Lower lobe of right lung (tissue), 2 donors: Measurements from ENCODE around the gene PHC3. TPM values are rescaled to one million over a fixed set of nuclear protein-coding genes. Genes with fewer than 3 reads are reported as not detected.
A peak's percentile ranks its signal among the peaks of the same experiment; 100 is the strongest.

Experiments
- ATAC-seq, 2 donors: fragments of 200-7000 bp; cut with Tn5 transposase; one replicate each; pipeline ENCODE4 v1.9.1; 2020 to 2022; ENCODE audit warnings: mild to moderate bottlenecking in 2 of 2, moderate library complexity in 2 of 2
- DNase-seq: peaks from one replicate; pipeline ENCODE4 v3.0.0-alpha.2; 2020
- H3K27ac ChIP-seq: fragments of 200-600 bp; one replicate; pipeline ENCODE4 v1.8.0; 2022
- H3K27me3 ChIP-seq: fragments of 200-600 bp; one replicate; pipeline ENCODE4 v1.8.0; 2022; ENCODE audit warnings: low read depth
- H3K36me3 ChIP-seq: fragments of 200-600 bp; one replicate; pipeline ENCODE4 v1.8.0; 2022; ENCODE audit warnings: mild to moderate bottlenecking
- H3K4me1 ChIP-seq: fragments of 200-600 bp; one replicate; pipeline ENCODE4 v1.8.0; 2022
- H3K4me3 ChIP-seq: fragments of 200-600 bp; one replicate; pipeline ENCODE4 v1.8.0; 2022; ENCODE audit warnings: mild to moderate bottlenecking
- H3K9me3 ChIP-seq: fragments of 200-600 bp; one replicate; pipeline ENCODE4 v1.8.0; 2022
- intact Hi-C: fragments of 100-400 bp; cut with DNase I; formaldehyde crosslinking; loops from one replicate; pipeline ENCODE4 v1.11.0; 2022
- total RNA-seq: library from RNA; stranded (reverse); fragmentation: NEBNext Ultra II Directional; extraction: Animal tissue kit (Norgen Biotek cat#: 25700); gene quantifications from one replicate; pipeline ENCODE4 v1.2.1, GENCODE V29; 2021
- TF ChIP-seq, protein P1 (sequence below): fragments of 200-600 bp; IDR thresholded peaks from one replicate; pipeline ENCODE4 v1.8.0; 2022; ENCODE audit warnings: antibody characterized with exemption, mild to moderate bottlenecking
- donor health status: DM: no; HTN: yes; CAD: no; lungs with severe emphysema.

The PHC3 gene
- total RNA-seq, 1 donor from 2014 or later, result 89.9 TPM

- no peak for DNase-seq
- Histone ChIP-seq H3K27ac (no peak overlapping the region), H3K27me3 (no peaks in the 10 kb centered on the region), H3K36me3 (no peaks in the 10 kb centered on the region), H3K4me1 (peaks cover 9% of the 10 kb centered on the region), H3K4me3 (no peak overlapping the region), H3K9me3 (no peaks in the 10 kb centered on the region)
- TF ChIP-seq, protein P1, sequence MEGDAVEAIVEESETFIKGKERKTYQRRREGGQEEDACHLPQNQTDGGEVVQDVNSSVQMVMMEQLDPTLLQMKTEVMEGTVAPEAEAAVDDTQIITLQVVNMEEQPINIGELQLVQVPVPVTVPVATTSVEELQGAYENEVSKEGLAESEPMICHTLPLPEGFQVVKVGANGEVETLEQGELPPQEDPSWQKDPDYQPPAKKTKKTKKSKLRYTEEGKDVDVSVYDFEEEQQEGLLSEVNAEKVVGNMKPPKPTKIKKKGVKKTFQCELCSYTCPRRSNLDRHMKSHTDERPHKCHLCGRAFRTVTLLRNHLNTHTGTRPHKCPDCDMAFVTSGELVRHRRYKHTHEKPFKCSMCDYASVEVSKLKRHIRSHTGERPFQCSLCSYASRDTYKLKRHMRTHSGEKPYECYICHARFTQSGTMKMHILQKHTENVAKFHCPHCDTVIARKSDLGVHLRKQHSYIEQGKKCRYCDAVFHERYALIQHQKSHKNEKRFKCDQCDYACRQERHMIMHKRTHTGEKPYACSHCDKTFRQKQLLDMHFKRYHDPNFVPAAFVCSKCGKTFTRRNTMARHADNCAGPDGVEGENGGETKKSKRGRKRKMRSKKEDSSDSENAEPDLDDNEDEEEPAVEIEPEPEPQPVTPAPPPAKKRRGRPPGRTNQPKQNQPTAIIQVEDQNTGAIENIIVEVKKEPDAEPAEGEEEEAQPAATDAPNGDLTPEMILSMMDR, result no peak
- intact Hi-C loops, result no loop called here
- no peak for ATAC-seq
These were observed 126.3 kb downstream of the PHC3 start for GRCh38 chr3:170055209-170055608.

DNA sequence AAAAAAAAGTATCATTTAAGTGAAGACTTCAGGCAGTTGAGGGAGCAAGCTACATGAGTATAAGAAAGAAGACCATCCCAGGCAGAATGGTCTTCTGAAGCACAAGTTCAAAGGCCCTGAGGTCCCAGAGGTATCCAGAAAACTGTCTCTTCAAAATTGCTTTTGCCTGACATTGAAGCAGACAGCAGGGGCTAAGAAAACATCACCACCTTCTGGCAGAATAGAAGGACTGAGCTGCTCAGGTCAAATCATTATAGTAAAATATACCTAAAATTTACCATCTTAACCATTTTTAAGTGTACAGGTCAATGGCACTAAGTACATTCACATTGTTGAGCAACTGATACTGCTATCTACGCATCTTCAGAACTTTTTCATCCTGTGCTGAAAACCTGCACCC is 127.3 kb downstream of the PHC3 start:
- Histone ChIP-seq H3K4me3 (no peak overlapping the region), H3K36me3 (no peaks in the 10 kb centered on the region), H3K9me3 (no peaks in the 10 kb centered on the region), H3K4me1 (peaks cover 18% of the 10 kb centered on the region), H3K27ac (no peak overlapping the region), H3K27me3 (no peaks in the 10 kb centered on the region)
- ATAC-seq (no peak), DNase-seq (no peak)
- intact Hi-C loops, result no loop called here
- TF ChIP-seq, protein P1, result peak; percentile 16

GRCh38 chr3:170052398-170052797 is 129.1 kb downstream of the PHC3 start:
- no peak for ATAC-seq
- Histone ChIP-seq H3K36me3 (no peaks in the 10 kb centered on the region), H3K27me3 (no peaks in the 10 kb centered on the region), H3K27ac (no peak overlapping the region), H3K9me3 (no peaks in the 10 kb centered on the region), H3K4me3 (no peak overlapping the region), H3K4me1 (peaks cover 17% of the 10 kb centered on the region)
- TF ChIP-seq, protein P1, result no peak
- DNase-seq, result no peak
- intact Hi-C loops, result no loop called here

GRCh38 chr3:170050753-170051152 is 130.8 kb downstream of the PHC3 start:
- H3K9me3 ChIP-seq, result no peaks in the 10 kb centered on the region
- TF ChIP-seq, protein P1, result no peak
- no peak for DNase-seq
- intact Hi-C loops, result no loop called here
- no peaks in the 10 kb centered on the region for H3K27me3 ChIP-seq
- ATAC-seq, result peak; percentile 51 to 73
- no peak overlapping the region for H3K4me3 ChIP-seq
- H3K36me3 ChIP-seq, result no peaks in the 10 kb centered on the region
- H3K4me1 ChIP-seq, result peaks cover 31% of the 10 kb centered on the region
- H3K27ac ChIP-seq, result peak overlapping the region; percentile 55

GRCh38 chr3:170049146-170050000 is 132.2 kb downstream of the PHC3 start:
- Histone ChIP-seq H3K9me3 (no peaks in the 10 kb centered on the region), H3K27me3 (no peaks in the 10 kb centered on the region), H3K27ac (peak overlapping the region; percentile 55), H3K4me3 (no peak overlapping the region), H3K36me3 (no peaks in the 10 kb centered on the region), H3K4me1 (peaks cover 33% of the 10 kb centered on the region)
- ATAC-seq (peak; percentile 57 to 86), DNase-seq (peak; percentile 67)
- intact Hi-C loops, result no loop called here
- TF ChIP-seq, protein P1, result no peak
